PC-9 (cell line): ENCODE measurements around the gene GAB2.

Experiments
- EZH2 ChIP-seq: fragments of 200-600 bp; sonication (generic); IDR thresholded peaks from 2 replicates; pipeline ENCODE4 v1.8.0; 2017; ENCODE audit warnings: antibody characterized with exemption, low read depth
- TF ChIP-seq, protein P1 (sequence below): fragments of 200-600 bp; sonication (generic); conservative IDR thresholded peaks from 2 replicates; pipeline ENCODE4 v1.6.1; 2017; ENCODE audit warnings: mixed run types, antibody characterized with exemption, mild to moderate bottlenecking, moderate library complexity

DNA sequence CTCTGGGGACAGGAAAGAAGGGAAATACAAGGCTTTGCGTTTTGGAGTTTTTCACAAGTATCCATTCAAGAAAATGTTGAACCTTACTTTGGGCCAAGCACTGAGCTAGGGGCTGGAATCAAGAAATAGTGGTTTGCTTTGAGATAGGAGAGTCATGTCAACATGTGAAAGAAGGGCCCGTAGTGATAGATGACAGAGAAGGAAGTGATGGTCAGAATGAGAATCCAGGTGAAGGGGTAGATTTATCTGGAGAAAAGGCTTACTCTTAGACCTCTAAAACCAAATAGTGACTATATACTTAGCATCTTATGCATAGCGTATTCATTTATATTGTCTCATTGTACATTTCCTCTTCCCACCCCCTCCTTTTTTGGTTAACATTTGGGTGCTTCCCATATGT, 87.3 kb downstream of the GAB2 start:
- TF ChIP-seq EZH2, result no peak
- TF ChIP-seq, protein P1, sequence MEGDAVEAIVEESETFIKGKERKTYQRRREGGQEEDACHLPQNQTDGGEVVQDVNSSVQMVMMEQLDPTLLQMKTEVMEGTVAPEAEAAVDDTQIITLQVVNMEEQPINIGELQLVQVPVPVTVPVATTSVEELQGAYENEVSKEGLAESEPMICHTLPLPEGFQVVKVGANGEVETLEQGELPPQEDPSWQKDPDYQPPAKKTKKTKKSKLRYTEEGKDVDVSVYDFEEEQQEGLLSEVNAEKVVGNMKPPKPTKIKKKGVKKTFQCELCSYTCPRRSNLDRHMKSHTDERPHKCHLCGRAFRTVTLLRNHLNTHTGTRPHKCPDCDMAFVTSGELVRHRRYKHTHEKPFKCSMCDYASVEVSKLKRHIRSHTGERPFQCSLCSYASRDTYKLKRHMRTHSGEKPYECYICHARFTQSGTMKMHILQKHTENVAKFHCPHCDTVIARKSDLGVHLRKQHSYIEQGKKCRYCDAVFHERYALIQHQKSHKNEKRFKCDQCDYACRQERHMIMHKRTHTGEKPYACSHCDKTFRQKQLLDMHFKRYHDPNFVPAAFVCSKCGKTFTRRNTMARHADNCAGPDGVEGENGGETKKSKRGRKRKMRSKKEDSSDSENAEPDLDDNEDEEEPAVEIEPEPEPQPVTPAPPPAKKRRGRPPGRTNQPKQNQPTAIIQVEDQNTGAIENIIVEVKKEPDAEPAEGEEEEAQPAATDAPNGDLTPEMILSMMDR, result no peak
